GM21526 (cell line): Measurements from ENCODE around the gene PRKCA.
"Not testable (repeated sequence)": the region's sequence is repeated elsewhere in the genome, so short reads cannot be mapped to it uniquely, and the experiment has no call there.

Experiments used
- ATAC-seq: cut with Tn5 transposase; IDR thresholded peaks from one replicate; pipeline ENCODE4 v1.9.1; 2021; ENCODE audit warnings: moderate library complexity; ENCODE audit not compliant: unreplicated experiment, low FRiP score

PRKCA gene

DNA sequence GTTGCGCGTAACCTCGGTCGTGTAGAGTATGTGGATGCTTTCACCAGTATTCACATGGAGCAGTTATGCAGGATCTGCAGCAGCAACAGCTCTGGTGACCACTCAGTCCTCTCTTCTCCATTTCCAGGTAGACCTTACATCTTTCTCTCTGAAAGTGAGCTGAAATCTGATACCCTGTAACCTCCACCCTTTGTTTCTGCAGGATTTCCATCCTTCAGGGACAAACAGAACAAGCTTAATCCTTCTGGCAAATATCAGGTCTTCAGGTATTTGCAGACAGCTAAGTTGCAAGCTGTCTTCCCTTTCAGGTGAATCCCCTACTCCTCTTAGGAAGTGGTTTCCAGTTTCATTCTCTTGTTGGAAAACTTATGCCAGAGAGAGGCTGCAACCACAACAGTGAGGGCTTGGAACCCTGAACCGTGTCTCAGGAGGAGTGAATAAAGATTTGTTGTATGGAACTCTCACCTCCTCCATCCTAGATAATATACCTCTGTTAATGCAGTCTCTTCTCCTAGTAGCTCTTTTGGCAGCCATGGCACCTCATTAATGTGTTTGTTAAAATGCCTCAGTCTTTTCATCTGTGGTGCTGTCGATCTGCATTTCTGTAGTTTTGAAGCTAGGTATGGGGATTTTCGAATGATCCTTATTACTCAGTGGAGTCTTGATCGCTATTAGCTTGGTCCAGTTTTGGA, 172.5 kb downstream of the PRKCA start:
- ATAC-seq, result no peak

DNA sequence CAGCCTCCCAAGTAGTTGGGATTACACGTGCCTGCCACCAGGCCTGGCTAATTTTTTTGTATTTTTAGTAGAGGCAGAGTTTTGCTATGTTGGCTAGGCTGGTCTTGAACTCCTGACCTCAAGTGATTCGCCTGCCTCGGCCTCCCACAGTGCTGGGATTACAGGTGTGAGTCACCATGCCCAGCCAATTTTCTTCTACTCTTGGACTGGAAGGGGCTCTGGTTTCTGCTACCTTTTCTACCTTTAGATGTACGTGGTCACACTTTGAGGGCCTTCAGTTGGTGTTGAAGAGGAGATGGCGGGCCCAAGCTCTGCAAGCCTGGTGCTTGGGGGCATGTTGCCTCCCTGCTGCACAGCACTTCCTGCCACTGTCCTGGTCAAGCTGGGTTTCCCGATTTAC, 173.6 kb downstream of the PRKCA start:
- no peak for ATAC-seq

- ATAC-seq, result no peak
These were observed 175.3 kb downstream of the PRKCA start for GRCh38 chr17:66477615-66478283.

GRCh38 chr17:66479230-66479889, 176.9 kb downstream of the PRKCA start:
- ATAC-seq, result not testable (repeated sequence)

GRCh38 chr17:66480243-66480642, 177.8 kb downstream of the PRKCA start:
- no peak for ATAC-seq

GRCh38 chr17:66480802-66481201, 178.4 kb downstream of the PRKCA start:
- no peak for ATAC-seq

GRCh38 chr17:66481271-66481670, 178.9 kb downstream of the PRKCA start:
- ATAC-seq, result no peak

DNA sequence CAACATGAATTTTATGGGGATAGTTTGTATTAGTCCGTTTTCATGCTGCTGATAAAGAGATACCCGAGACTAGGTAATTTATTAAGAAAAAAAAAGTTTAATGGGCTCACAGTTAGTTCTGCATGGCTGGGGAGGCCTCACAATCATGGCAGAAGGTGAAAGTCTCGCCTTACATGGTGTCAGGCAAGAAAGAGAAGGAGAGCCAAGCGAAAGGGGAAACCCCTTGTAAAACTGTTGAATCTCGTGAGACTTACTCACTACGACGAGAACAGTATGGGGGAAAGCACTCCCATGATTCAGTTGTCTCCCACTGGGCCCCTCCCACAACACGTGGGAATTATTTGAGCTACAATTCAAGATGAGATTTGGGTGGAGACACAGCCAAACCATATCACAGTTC, 181.5 kb downstream of the PRKCA start:
- ATAC-seq, result no peak

GRCh38 chr17:66485309-66485947, 183.0 kb downstream of the PRKCA start:
- ATAC-seq, result no peak

DNA sequence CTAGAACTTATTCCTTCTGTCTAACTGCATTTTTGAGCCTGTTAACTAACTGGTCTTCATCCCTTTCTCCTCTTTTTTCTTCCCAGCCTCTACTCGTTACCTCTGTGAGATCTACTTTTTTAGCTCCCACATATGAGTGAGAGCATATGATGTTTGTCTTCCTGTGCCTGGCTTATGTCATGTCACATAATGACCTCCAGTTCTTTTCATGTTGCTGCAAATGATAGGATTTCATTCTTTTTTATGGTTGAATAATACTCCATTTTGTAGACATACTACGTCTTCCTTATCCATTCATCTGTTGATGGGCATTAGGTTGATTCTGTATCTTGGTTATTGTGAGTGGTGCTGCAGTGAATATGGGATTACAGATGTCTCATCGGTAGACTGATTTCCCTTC, 184.7 kb downstream of the PRKCA start:
- no peak for ATAC-seq

- no peak for ATAC-seq
These were observed 185.6 kb downstream of the PRKCA start for GRCh38 chr17:66487981-66488468.

DNA sequence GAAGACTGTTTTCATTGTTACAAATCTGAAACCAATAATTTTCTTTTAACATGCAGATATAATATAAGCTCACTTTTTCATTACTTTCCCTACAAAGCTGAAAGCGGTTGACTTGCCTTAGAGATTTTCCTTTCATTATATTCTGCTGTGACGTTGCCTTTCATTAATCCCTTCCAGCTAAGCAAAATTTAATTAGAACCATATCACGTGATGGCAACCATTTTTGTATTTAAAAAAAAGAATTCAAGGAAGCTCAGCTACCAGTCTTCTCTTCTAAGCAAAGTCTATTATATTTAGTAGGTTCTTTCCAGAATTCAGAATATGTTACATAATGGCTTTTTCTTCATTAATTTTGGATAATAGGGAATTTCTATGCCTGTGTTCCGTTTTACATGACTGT, 186.5 kb downstream of the PRKCA start:
- ATAC-seq, result no peak

- not testable (repeated sequence) for ATAC-seq
These were observed 187.2 kb downstream of the PRKCA start for GRCh38 chr17:66489576-66489975.

DNA sequence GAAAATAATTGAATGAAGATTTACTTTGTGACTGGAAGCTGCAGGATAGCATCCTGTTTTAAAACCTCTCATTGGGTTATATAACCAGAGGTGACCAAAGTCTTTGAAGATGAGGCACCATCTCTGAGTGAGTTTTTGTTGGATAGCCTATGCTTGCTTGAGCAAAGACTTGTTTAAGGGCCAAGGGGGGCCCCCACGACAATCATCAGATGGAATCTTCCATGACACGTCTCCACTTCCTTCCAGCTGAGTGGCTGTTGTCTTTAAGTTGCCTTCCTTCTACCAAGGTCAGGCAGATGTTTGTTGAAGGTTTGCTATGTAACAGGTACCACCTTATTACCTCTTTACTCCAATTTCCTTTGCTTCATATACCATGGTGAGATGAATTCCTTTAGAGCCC, 188.8 kb downstream of the PRKCA start:
- ATAC-seq, result no peak

- no peak for ATAC-seq
These were observed 189.3 kb downstream of the PRKCA start for GRCh38 chr17:66491665-66492064.

GRCh38 chr17:66492080-66492479, 189.7 kb downstream of the PRKCA start:
- ATAC-seq, result no peak

DNA sequence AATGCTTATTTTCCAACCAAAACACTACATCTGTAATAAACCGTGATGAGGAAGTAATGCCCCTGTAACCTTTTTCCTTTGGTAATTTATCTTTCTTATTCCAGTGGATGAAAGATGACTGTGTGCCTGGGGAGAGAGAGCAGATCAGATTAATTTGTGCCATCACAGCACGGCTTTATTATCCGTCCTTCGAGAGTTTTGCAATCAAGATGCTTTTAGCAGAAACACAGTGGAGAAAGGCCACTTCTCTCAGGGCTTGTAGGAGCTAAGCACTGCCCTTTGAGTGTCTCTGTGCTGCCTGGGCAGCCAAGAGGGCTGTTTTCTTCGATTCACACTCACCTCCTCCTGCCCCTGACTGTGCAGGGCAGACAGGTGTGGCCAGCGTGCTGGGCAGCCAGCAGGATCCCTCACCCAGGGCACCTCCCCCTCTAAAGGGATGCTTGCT, 190.2 kb downstream of the PRKCA start:
- ATAC-seq, result no peak

DNA sequence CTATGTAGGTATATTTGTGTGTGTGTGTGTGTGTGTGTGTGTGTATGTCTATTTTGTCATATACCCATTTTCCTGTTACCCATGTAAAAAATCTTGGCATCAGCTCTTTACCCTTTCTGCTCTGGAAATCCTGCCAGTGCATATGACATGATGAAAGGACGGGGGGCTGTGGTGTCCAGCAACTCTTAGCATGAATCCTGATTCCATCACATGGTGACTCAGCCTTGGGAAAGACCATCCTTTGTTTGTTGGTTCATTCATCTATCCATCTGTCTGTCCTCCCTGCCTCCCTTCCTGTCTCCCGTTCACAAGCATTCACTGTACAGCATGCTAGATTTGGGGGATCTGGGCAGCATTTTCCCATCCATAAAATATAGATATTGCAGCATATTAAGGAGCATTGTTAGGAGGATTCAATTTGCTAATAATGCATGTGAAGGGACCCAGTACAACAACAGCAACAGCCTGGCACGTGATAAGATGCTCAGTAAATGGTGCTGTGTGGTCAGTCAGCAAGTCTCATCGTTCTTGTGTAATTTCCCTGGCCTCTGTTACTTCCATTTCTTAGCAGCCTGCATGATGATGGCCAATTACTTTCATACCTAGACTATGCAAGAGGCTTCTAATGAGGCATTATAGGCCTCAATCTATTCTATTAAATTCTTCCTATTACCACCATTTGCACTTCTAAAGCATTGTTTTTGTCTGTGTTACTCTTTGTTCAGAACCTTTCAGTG, 191.0 kb downstream of the PRKCA start:
- no peak for ATAC-seq

DNA sequence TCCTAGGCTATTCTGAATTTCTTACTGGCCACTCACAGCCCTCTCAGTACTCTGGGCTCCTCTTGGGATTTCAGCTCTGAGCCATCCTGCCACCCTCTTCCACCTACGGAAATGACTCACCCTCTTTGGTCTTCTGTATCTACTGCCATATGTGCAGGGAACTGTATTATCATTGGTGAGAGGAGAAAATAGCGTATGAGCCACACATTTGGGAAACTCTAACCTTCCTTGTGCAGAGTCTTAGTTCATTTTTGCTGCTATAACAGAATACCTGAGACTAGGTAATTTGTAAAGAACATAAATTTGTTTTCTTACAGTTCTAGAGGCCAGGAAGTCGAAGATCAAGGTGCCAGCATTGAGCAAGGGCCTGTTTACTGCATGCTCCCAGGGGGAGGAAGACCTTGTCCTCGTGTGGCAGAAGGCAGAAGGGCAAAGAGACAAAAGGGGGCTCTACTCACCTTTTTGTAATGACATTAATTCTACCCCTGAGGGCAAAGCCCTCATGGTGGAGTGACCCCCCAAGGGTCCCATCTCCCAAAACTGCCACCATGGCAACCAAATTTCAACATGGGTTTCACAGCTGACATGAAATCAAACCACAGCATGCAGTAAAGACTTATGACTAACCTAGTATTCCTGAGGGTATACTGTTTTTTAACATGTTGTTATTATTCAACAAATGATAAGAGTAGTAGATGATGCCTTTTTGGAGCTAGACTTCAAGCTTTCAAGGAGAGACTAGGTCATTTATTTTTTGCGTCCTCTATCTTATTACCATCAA, 191.8 kb downstream of the PRKCA start:
- no peak for ATAC-seq

- ATAC-seq, result no peak
These were observed 192.6 kb downstream of the PRKCA start for GRCh38 chr17:66495035-66495434.
